GM12801 (cell line): ENCODE results near the gene HMGCR.

Experiments used
- TF ChIP-seq, protein P1 (sequence below): IDR thresholded peaks from one replicate; pipeline ENCODE4 v1.5.1; 2011; ENCODE audit warnings: control low read depth; ENCODE audit not compliant: insufficient read length; ENCODE audit errors: extremely low read depth

Gene HMGCR

DNA sequence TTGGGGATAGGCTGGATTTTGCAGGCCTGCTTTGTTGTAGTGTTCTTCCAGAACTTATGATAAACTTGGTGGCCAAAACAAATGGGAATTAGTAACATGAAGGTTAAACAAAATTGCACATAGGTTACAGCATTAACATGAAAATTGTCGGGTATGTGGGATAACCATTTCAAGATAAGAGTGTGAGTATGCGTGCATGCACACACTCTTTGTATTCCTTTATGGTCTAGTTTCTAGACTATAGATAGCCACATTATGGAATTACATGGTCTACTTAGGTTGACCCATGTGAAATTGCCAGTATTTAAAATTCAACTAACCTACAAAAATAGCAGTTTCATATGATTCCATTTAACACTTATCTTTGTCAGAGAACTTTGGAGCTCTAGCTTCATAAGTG is 1.4 kb downstream of the HMGCR start:
- TF ChIP-seq, protein P1, sequence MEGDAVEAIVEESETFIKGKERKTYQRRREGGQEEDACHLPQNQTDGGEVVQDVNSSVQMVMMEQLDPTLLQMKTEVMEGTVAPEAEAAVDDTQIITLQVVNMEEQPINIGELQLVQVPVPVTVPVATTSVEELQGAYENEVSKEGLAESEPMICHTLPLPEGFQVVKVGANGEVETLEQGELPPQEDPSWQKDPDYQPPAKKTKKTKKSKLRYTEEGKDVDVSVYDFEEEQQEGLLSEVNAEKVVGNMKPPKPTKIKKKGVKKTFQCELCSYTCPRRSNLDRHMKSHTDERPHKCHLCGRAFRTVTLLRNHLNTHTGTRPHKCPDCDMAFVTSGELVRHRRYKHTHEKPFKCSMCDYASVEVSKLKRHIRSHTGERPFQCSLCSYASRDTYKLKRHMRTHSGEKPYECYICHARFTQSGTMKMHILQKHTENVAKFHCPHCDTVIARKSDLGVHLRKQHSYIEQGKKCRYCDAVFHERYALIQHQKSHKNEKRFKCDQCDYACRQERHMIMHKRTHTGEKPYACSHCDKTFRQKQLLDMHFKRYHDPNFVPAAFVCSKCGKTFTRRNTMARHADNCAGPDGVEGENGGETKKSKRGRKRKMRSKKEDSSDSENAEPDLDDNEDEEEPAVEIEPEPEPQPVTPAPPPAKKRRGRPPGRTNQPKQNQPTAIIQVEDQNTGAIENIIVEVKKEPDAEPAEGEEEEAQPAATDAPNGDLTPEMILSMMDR = no peak

DNA sequence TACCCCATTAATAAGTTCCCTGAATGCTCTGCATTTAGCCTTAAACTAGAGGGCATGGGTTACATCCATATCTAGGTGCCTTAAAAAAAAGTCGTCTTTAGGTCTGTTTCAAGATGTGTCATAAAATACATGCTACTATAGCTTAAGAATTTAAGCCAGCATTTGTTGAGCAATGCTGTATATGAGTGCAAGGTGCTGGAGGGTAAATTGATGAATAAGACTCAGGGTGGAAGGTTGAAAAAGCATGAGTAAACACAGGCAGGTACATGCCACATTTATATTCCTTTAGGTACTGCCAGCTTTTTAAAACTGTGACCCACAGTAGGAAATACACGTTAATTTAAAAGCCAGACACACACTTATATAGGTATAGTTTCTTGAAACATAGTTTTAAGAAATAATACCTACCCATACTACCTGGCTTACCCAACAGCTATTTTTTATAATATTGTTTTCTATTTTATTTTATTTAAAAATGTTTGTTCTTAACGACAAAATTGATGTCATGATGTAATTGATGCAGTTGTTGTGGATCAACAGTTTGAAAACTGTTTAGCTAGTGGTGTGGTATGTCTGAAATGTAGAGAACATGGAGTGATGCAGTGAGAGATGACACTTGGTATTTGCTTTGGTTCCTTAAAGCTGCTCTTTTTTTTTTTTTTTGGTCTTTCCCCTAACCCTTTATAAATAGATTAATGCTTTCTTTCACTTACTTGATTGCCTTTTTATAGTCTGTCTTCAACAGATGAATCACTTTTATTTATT is 3.9 kb downstream of the HMGCR start:
- TF ChIP-seq, protein P1 = no peak

DNA sequence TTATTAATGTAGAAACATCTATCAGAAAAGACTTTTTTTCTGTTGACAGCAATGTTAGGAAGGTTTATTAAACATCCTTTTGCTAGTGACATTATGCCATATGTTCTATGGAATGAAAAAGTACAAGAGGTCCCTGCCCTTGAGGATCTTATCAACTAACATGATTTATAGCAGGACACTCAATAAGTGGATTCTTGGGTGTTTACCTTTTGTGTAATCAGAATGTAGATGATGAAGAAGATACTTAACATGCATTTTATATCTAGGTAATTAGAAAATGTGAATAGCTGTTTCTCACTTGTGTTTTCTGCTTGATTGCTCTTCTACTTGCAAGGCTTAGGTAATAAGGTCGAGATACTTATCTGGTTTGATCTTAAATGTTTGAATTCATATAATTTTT is 4.9 kb downstream of the HMGCR start:
- TF ChIP-seq, protein P1 = no peak

DNA sequence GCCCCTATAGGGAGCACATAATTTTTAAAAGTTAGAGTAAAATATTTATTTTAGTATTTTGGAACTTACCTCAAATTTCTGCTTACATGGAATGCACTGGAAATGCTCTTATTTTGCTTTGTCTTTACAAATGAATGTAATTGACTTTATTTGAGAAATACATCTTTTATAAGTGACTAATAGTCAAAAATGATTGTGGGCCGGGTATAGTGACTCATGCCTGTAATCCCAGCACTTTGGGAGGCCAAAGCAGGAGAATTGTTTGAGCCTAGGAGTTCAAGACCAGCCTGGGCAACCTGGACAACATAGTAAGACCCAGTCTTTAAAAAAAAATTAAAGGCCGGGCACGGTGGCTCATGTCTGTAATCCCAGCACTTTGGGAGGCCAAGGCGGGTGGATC is 5.8 kb downstream of the HMGCR start:
- TF ChIP-seq, protein P1 = no peak

- TF ChIP-seq, protein P1 = no peak
Measured at GRCh38 chr5:75348241-75348640, 11.2 kb downstream of the HMGCR start.

DNA sequence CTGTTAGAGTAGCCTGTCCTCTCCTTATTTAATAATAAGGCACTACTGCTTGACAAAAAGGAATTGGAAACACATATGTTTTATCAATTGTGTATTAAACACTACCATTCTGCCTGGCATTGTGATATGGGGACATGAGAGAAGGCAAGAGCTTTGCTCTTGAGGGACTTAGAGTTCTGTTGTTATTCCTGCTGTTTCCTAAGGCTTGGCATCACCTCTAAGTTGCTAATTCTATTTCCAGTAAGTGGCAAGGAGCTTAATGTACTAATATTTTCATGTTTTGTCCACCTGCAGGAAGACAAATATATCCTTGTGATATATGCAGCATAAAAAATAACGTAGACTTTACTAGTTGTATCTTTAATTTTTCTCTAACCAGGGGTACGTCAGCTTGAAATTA is 12.6 kb downstream of the HMGCR start:
- TF ChIP-seq, protein P1 = no peak

- TF ChIP-seq, protein P1 = no peak
Measured at GRCh38 chr5:75351139-75351926, 14.3 kb downstream of the HMGCR start.
